OCI-LY3 (cell line): ENCODE results near the gene BCO2.

ENCODE experiments used
- H2AFZ ChIP-seq: fragments of 200-600, 300-600 bp; shearing (Covaris generic); 2 replicates; pipeline ENCODE4 v1.6.0; 2014; ENCODE audit warnings: antibody characterized with exemption, low read depth, low read length
- H3K27ac ChIP-seq: fragments of 200-600, 300-600 bp; sonication (generic); 2 replicates; pipeline ENCODE4 v1.5.1; 2014; ENCODE audit warnings: mild to moderate bottlenecking, low read length, moderate library complexity, mixed read lengths
- H3K27me3 ChIP-seq: fragments of 200-600, 300-600 bp; sonication (generic); 2 replicates; pipeline ENCODE4 v1.6.1; 2014; ENCODE audit warnings: low read depth, low read length, mixed read lengths
- H3K36me3 ChIP-seq: fragments of 200-600, 300-600 bp; sonication (generic); replicated peaks from 2 replicates; pipeline ENCODE3; 2014; ENCODE audit warnings: low read depth, low read length, mixed read lengths
- H3K4me1 ChIP-seq: fragments of 300-600, 200-600 bp; sonication (generic); 2 replicates; pipeline ENCODE4 v1.6.1; 2014; ENCODE audit warnings: low read length, mixed read lengths
- H3K4me2 ChIP-seq: fragments of 200-600, 300-600 bp; sonication (generic); 2 replicates; pipeline ENCODE4 v1.6.1; 2014; ENCODE audit warnings: low read length, mixed read lengths
- H3K4me3 ChIP-seq: fragments of 300-600, 200-600 bp; sonication (generic); 2 replicates; pipeline ENCODE4 v1.5.1; 2014; ENCODE audit warnings: antibody characterized with exemption, mild to moderate bottlenecking, low read length, moderate library complexity
- H3K79me2 ChIP-seq: fragments of 300-600, 200-600 bp; shearing (Covaris generic); 2 replicates; pipeline ENCODE4 v1.6.1; 2014; ENCODE audit warnings: mild to moderate bottlenecking, low read length, mixed read lengths
- H3K9ac ChIP-seq: fragments of 300-600, 200-600 bp; shearing (Covaris generic); 2 replicates; pipeline ENCODE4 v1.6.0; 2014; ENCODE audit warnings: mild to moderate bottlenecking, low read length, moderate library complexity
- H3K9me3 ChIP-seq: fragments of 200-600, 300-600 bp; shearing (Covaris generic); 2 replicates; pipeline ENCODE4 v1.6.1; 2014; ENCODE audit warnings: low read length, mixed read lengths; ENCODE audit not compliant: insufficient read depth
- H4K20me1 ChIP-seq: fragments of 200-600, 300-600 bp; sonication (generic); 2 replicates; pipeline ENCODE4 v1.6.1; 2016; ENCODE audit warnings: low read length, mixed read lengths; ENCODE audit not compliant: insufficient read depth
- EZH2phosphoT487 ChIP-seq: fragments of 200-600 bp; shearing (Covaris generic); IDR thresholded peaks from 2 replicates; pipeline ENCODE4 v1.6.1; 2018; ENCODE audit warnings: antibody characterized with exemption, mixed run types, low read depth
- TF ChIP-seq, protein P1 (sequence below): fragments of 200-600, 300-600 bp; sonication (generic); IDR thresholded peaks from 2 replicates; pipeline ENCODE4 v1.5.1; 2014; ENCODE audit warnings: antibody characterized with exemption, low read length, low read depth

BCO2 gene

DNA sequence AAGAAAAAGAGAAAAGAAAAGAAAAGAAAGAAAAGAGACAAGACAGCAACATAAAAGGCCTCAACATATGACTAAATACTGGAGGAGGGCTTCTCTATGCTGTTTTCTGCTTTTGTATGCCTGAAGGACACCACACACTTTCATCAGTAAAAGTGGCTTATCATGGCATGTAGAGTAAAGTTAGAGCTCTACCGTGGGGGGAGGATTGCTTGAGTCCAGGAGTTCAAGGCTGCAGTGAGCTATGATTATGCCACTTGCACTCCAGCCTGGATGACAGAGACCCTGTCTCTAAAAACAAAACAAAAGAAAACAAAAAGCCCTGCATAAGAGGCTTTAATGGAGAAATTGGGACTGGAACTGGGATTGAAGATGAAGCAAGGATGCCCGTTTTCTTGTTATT, 56.6 kb downstream of the BCO2 start:
- Histone ChIP-seq H3K9me3 (no peaks in the 10 kb centered on the region), H3K27me3 (no peaks in the 10 kb centered on the region), H3K27ac (no peak overlapping the region), H2AFZ (no peak overlapping the region), H3K9ac (no peak overlapping the region), H4K20me1 (no peaks in the 10 kb centered on the region), H3K4me2 (no peak overlapping the region), H3K4me3 (no peak overlapping the region), H3K36me3 (peaks cover 27% of the 10 kb centered on the region), H3K4me1 (peaks cover 25% of the 10 kb centered on the region), H3K79me2 (peaks cover 10% of the 10 kb centered on the region)
- TF ChIP-seq, protein P1, sequence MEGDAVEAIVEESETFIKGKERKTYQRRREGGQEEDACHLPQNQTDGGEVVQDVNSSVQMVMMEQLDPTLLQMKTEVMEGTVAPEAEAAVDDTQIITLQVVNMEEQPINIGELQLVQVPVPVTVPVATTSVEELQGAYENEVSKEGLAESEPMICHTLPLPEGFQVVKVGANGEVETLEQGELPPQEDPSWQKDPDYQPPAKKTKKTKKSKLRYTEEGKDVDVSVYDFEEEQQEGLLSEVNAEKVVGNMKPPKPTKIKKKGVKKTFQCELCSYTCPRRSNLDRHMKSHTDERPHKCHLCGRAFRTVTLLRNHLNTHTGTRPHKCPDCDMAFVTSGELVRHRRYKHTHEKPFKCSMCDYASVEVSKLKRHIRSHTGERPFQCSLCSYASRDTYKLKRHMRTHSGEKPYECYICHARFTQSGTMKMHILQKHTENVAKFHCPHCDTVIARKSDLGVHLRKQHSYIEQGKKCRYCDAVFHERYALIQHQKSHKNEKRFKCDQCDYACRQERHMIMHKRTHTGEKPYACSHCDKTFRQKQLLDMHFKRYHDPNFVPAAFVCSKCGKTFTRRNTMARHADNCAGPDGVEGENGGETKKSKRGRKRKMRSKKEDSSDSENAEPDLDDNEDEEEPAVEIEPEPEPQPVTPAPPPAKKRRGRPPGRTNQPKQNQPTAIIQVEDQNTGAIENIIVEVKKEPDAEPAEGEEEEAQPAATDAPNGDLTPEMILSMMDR, result no peak
- TF ChIP-seq EZH2phosphoT487, result no peak

DNA sequence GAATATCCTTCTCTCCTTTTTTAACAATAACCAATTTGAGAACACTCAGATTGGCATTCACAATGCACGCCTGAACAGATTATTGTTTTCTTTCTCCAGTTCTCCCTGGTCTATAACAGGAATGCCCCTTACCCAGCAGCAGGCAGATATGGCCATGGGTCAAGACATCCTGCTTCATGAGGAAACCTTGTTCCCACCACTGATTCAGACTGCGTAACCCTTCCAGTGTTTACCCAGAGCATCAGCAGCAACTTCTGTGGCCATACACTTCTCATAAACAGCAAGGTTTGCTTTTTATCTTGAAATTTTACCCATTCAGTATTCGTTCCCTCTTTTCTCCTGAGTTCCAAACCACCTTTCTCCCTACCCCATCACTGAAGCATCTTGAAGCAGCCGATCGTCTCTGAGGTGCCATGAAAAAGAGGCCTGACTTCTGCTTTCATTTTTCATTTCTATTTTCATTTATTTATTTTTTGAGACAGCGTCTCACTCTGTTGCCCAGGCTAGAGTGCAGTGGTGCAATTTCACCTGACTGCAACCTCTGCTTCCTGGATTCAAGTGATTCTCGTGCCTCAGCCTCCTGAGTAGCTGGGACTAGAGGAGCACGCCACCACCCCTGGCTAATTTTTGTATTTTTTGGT, 60.6 kb downstream of the BCO2 start:
- H3K36me3 ChIP-seq, result peaks cover 30% of the 10 kb centered on the region
- peak overlapping the region; percentile 59 for H3K27ac ChIP-seq
- peak overlapping the region; percentile 44 for H3K4me2 ChIP-seq
- H3K4me3 ChIP-seq, result peak overlapping the region; percentile 18; the same call in 1 of the 2 replicates
- H3K9me3 ChIP-seq, result no peaks in the 10 kb centered on the region
- peaks cover 17% of the 10 kb centered on the region for H3K4me1 ChIP-seq
- no peaks in the 10 kb centered on the region for H3K27me3 ChIP-seq
- H4K20me1 ChIP-seq, result no peaks in the 10 kb centered on the region
- H2AFZ ChIP-seq, result no peak overlapping the region
- H3K9ac ChIP-seq, result no peak overlapping the region
- no peak for TF ChIP-seq EZH2phosphoT487
- TF ChIP-seq, protein P1, result no peak
- no peaks in the 10 kb centered on the region for H3K79me2 ChIP-seq

DNA sequence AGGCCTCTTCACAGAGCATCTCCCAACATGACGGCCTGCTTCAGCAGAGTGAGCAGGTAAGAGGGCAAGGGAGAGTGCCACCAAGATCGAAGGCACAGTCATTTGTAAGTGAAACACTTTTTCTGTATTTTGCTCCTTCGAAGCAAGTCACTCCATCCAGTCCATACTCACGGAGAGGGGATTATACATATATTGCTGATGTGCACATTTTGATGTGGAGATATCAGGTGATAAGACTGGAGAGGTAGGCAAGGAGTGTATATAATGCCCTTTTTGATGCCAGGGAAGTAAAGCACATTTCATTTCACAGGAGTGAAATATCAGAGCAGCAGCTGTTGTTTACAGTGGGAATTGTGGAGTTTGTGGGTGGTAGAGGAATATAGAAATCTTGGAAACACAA, 62.1 kb downstream of the BCO2 start:
- no peaks in the 10 kb centered on the region for H3K9me3 ChIP-seq
- no peak overlapping the region for H3K4me3 ChIP-seq
- H3K9ac ChIP-seq, result no peak overlapping the region
- H3K27ac ChIP-seq, result no peak overlapping the region
- no peaks in the 10 kb centered on the region for H3K27me3 ChIP-seq
- no peaks in the 10 kb centered on the region for H3K79me2 ChIP-seq
- H3K4me1 ChIP-seq, result peaks cover 17% of the 10 kb centered on the region
- H3K36me3 ChIP-seq, result peaks cover 34% of the 10 kb centered on the region
- no peaks in the 10 kb centered on the region for H4K20me1 ChIP-seq
- TF ChIP-seq EZH2phosphoT487, result no peak
- TF ChIP-seq, protein P1, result no peak
- H2AFZ ChIP-seq, result no peak overlapping the region
- H3K4me2 ChIP-seq, result no peak overlapping the region

DNA sequence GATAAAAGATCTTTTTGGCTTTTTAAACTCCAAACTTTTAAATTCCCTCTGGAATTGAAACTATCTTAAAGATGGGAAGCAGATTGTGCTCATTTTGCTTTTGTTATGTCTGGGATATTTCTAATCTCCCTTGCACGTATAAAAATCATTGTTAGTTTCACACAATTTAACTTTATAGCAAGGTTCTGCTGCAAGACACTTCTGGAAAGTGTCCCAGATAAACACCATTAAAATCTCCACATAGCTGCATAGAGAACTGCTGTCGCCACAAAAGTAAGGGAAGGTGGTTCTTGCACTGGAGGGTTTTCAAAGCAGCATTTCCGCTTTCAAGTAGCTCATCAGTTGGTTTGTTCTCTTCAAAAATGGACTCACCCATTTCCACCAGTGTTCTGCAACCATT, 62.7 kb downstream of the BCO2 start:
- Histone ChIP-seq H4K20me1 (no peaks in the 10 kb centered on the region), H3K4me1 (peaks cover 17% of the 10 kb centered on the region), H3K9ac (no peak overlapping the region), H3K79me2 (no peaks in the 10 kb centered on the region), H3K27ac (no peak overlapping the region), H3K27me3 (no peaks in the 10 kb centered on the region), H3K4me3 (no peak overlapping the region), H3K36me3 (peaks cover 34% of the 10 kb centered on the region), H2AFZ (no peak overlapping the region), H3K4me2 (no peak overlapping the region), H3K9me3 (no peaks in the 10 kb centered on the region)
- no peak for TF ChIP-seq EZH2phosphoT487
- TF ChIP-seq, protein P1, result no peak
